ENCODE results near the gene FAM72A. TPM values are rescaled to one million over a fixed set of nuclear protein-coding genes. Genes with fewer than 3 reads are reported as not detected.

Gene FAM72A
- total and polyA plus RNA-seq, 2 of the 4 experiments (the other 2 are of a cell fraction): 2.2 to 5.0 TPM

DNA sequence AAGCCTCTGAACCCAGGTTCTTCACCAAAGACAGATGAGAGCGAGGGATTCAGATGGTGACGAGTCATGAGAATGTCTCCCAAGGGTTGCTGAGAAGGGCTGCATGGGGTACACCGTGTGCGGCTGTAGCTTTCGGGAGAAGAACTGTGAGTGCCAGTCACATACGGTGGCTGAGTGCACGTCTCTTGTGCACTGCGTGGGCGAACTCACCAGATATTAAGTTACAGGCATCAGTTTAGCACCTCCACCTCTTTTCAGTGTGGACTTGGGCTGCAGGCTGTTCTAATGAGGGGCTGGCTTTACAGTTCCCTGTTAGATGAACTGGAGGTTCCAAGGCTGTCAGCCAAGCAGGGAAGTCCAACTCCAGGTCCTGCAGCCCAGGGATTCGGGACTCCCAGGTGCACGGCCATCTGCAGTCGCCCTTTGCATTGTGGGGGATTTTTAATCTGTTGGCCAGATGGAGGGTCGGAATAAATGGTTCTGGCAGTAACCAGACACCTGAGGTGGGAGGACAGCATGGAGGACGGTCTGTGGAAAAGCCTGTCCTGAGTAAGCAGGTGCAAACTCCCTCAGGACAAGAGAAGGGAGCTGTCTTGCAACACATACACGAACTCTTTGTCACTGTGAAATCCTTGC, 59.0 kb downstream of the FAM72A start:
- Histone ChIP-seq H3K4ac (ENCODE audit: low read depth, low read length) (no peak overlapping the region), H3K9me3 (ENCODE audit: control insufficient read depth, insufficient read depth, low read length) (peaks cover 9% of the 10 kb centered on the region), H3K4me2 (ENCODE audit: low read depth, low read length) (no peak overlapping the region), H2BK5ac (ENCODE audit: low read depth, low read length, poor library complexity, severe bottlenecking) (no peak overlapping the region), H2AFZ (replicated peaks; ENCODE audit: low read length, poor library complexity) (no peak overlapping the region), H4K8ac (ENCODE audit: low read depth in 2 of 2, low read length in 2 of 2) (no peak overlapping the region), H3K4me3 (ENCODE audit: insufficient read depth, low read depth, low read length) (no peak overlapping the region), H2AK9ac (replicated peaks; ENCODE audit: low read depth, low read length, poor library complexity) (no peak overlapping the region), H3K18ac (ENCODE audit: low read depth, low read length) (no peak overlapping the region), H3K9ac (ENCODE audit: low read depth, low read length) (no peak overlapping the region), H3K56ac (ENCODE audit: extremely low read depth, insufficient read depth, low read length) (no peak overlapping the region), H3K9me1 (ENCODE audit: insufficient read depth, low read length) (no peaks in the 10 kb centered on the region), H4K91ac (ENCODE audit: insufficient read depth, low read depth, low read length) (no peak overlapping the region), H3K14ac (replicated peaks; ENCODE audit: low read depth, low read length) (no peak overlapping the region), H4K20me1 (ENCODE audit: insufficient read depth, low read length) (no peaks in the 10 kb centered on the region), H3K23ac (ENCODE audit: low read depth, low read length) (no peak overlapping the region), H3K4me1 (ENCODE audit: control insufficient read depth, insufficient read depth, low read length) (no peaks in the 10 kb centered on the region), H3K27me3 (ENCODE audit: control insufficient read depth, insufficient read depth, low read length) (peaks cover 70% of the 10 kb centered on the region), H3K36me3 (ENCODE audit: control insufficient read depth, insufficient read depth, low read length) (no peaks in the 10 kb centered on the region), H4K5ac (ENCODE audit: low read depth, low read length) (no peak overlapping the region), H2BK15ac (ENCODE audit: low read depth, low read length) (no peak overlapping the region), H3K27ac (ENCODE audit: insufficient read depth, low read length) (no peak overlapping the region), H3K79me1 (ENCODE audit: low read depth in 1 of 2, low read length in 2 of 2) (no peaks in the 10 kb centered on the region), H2BK120ac (ENCODE audit: low read depth, low read length) (no peak overlapping the region), H2AK5ac (ENCODE audit: low read depth, low read length) (no peak overlapping the region), H2BK20ac (ENCODE audit: low read depth, low read length) (no peak overlapping the region)
- DNase-seq (no peak), ATAC-seq (ENCODE audit: low read depth) (no peak)
- POLR2A ChIA-PET (ENCODE audit: unreplicated experiment): no interaction called here
- WGBS, 2 experiments (ENCODE audit: extremely low coverage in 2 of 2, insufficient read length in 1 of 2): 83% methylated on average over 6 of the region's 15 CpGs; no CpG with 5 or more reads in 1 of the 2 experiments
- no TSS peak for BruUV-seq (replicated peaks)
- CTCF ChIA-PET: no interaction called here
- TF ChIP-seq SMC3 (IDR thresholded peaks at IDR 0.05; ENCODE audit: low read depth, low read length): no peak
- TF ChIP-seq ELK1 (IDR thresholded peaks at IDR 0.05; ENCODE audit: borderline replicate concordance, low read depth, low read length): no peak
- no peak for TF ChIP-seq BHLHE40 (IDR thresholded peaks at IDR 0.05; ENCODE audit: low read depth, low read length)
- no peak for TF ChIP-seq CEBPB (IDR thresholded peaks at IDR 0.05; ENCODE audit: low read depth, low read length)
- TF ChIP-seq NFE2L2 (IDR thresholded peaks at IDR 0.05; ENCODE audit: low read depth, low read length): no peak
- dilution Hi-C loops (cut with HindIII; ENCODE audit: low sequenced_read_pairs, unreplicated experiment): no loop called here
- intact Hi-C loops (cut with micrococcal nuclease): no loop called here
- in situ Hi-C loops (cut with MboI; ENCODE audit: low sequenced_read_pairs): no loop called here
